T-helper 9 cell (primary cell): ENCODE results near the gene DNMBP.
"Not testable (repeated sequence)": the region's sequence is repeated elsewhere in the genome, so short reads cannot be mapped to it uniquely, and the experiment has no call there.

Source experiments
- DNase-seq: peaks from one replicate; pipeline ENCODE4 v3.0.0-alpha.2; 2020

DNMBP gene

DNA sequence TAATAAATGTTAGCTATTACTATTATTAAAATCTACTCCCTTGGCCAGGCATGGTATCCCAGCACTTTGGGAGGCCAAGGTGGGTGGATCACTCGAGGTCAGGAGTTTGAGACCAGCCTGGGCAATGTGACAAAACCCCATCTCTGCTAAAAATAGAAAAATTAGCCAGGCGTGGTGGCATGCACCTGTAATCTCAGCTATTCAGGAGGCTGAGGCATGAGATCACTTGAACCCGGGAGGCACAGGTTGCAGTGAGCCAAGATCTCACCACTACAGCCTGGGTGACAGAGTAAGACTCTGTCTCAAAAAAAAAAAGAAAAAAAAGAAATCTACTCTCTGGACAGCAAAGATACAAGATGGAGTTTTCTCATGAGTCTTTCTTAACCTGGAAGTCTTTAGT, 56.2 kb downstream of the DNMBP start:
- DNase-seq, result not testable (repeated sequence)

DNA sequence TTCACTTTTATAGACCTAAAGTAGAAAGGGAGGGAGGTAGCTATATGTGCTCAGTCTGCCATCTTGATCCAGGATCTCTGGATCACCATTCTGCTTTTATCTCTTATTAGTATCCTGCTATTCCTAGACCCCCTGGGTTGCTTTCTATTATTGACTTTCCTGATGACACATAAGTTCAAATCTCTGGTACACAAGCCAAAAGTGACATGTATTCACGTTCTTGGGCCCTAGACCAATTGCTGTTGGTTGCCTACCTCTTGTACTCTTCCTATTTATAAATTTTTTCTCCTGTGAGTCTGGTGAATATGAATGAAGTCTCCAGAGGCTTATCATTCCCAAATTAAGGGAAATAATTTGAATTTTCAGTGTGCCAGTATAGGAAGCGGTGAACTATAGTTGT, 56.9 kb downstream of the DNMBP start:
- DNase-seq, result no peak

DNA sequence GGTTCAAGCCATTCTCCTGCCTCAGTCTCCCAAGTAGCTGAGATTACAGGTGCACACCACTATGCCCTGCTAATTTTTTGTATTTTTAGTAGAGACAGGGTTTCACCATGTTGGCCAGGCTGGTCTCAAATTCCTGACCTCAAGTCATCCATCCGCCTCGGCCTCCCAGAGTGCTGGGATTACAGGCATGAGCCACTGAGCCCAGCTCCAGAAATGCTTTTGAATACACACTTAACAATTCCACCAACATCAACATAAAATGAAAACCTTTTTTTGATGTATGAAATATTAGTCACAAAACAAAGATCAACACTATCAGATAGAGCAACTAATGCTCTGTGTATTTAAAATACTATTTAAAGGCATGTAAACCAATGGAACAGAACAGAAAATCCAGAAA, 63.7 kb downstream of the DNMBP start:
- DNase-seq, result not testable (repeated sequence)

DNA sequence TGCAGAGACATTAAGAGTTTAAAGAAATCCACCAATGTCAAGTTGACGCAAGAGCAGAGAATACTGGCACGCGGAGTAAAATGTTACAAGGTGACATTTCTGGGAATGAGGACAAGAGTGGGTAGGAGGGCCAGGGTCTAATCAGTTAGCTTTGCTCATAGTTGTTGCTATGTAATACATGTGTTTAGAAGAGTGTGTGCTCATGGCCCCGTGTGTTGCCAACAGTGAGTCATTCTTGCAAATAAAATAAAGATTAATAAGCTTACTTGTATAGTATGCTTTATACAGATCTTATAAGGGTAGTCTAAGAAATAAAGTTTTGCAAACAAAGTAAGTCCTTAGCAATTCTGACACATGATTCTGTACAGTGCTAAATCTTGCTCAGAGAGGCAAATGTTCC, 64.5 kb downstream of the DNMBP start:
- no peak for DNase-seq

DNA sequence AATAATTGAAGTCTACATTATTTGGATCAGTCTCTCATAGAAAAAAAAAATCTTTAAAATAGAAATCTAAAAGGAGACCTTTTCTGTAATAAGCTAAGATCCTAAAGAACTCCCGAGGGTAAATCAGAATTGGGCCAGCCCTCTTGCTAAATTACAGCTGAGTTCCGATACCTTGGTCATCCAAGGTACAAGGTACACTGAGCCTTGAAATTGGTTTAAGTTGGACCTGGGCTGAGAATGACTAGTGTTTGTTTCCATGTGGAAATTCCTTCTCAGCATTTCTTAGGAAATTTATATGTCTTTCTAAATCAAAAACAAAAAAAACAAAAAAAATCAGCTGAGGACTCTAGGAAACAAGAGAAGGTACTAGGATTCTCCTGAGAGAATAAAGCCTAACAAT, 64.9 kb downstream of the DNMBP start:
- DNase-seq, result no peak

DNA sequence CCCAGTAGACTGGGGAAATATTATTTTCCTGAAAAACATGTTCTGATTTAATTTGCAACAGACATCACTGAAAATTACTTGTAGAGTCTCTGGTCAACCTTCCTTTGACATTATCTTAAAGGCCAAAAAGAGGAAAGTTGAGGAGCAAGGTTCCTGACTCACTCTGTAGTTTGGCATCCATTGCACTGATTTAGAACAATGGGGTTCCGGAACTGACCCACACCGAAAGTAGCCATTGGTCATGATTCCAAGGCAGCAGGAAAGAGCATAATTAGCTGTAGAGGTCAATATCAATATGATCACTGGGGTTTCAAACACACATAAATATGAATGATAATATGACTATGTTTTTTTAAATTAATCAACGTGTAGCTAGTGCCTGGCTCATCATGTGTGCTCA, 65.8 kb downstream of the DNMBP start:
- DNase-seq, result no peak

DNA sequence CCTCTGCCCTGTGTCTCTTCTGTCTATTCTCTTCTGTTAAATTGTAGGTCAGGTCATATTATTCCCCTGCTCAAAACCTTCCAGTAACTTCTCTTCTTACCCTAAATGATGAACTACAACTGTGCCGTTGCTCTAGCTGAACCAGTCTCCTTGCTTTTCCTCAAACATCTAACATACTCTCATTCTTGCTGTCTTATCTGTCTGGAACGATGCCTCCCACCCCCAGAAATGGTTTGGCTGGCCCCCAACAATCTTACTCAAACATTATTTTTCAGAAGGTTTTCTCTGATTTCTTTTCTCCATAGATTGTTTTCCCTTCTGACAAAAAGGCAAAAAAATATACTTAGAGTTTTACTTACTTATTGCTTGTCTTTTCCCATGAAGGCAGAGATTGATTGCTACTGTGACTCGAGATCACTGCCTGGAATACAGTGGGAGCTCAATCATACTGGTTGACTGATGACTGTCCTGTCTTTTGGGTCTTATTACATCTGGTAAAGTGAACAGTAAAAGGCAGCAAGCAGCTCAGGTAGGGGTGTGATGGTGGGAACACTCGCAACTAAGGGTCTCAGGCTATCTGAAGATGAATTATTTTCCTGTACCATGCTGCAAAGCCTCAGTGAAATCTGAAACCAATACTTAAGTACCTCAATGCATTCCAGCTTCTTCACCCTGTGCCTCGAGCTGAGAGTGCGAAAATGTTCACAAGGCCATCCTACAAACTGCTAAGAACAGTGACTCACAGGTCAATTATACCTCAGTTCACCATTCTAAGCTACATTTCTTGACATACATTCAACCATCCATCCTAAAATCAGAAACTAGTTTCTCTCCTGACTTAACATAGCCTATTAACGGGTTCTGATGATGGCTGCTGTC, 67.6 kb downstream of the DNMBP start:
- no peak for DNase-seq

DNA sequence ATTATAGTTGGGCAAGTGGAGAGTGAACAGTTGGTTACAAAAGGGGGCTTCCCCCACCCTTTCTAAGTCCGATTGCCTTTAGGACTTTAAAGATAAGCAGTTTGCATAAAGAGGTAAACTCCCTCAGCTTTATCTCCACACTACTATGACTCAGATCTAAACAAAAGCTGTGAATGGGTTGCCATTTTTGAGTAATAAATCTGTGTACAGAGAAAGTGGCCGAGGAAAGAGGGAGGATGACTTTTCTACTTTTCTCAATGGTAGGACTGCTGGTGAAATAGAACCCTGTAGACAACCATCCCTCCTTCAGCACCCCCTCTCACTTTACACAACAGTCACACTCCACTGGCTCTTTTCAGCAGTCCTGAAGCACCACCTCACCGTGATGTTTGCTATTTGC, 71.2 kb downstream of the DNMBP start:
- DNase-seq, result no peak

DNA sequence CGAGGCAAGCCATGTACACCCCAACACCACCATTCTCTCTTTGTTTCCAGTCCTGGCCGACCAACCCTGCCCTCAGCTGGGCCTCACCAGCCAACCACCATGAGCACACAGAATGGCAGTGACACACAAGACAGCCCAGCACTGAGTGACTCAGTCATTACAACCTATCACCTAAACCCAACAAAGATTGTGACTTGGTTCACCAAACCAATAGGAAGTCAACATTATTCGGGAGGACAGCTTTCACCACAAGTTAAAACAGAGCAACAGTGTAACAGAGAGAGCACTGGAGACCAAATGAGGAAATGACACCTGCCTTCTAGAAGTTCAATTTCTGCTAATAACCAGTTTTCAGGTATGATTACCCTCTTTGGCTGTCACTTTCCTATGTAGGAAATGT, 72.1 kb downstream of the DNMBP start:
- no peak for DNase-seq

DNA sequence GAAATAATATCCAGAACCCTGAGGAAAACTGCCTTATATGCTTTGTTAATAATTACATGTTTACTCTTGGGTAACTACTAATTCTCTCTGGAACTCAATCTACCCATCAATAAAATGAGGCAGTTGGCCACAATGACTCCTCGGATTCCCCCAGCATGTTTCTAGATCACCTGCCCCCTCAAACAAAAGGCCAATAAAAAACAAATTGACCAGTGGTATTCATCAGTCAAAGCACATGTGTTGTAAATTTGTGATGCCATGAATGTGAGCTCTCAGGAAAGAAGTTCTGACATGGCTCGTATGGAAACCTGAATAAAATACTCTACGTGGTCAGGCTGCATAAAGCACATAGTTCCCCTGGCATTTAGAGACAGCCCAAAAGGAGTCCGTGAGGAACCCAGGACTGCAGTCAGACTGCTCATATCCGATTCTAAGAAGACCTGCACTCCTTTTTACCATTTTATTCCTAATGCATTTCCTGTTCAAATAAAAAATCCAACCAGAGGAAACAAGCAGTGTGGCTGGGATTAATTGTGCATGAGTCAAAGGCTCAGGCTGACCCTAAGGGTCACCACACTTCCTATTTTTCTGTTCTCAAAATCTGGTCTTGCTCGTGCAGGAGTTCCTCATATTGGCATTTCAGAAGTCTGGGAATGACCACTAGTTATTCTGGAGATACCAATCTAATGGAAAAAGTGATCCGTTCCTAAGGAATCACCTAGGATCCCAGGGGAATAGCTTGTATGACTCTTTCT, 77.4 kb downstream of the DNMBP start:
- DNase-seq, result not testable (repeated sequence)

DNA sequence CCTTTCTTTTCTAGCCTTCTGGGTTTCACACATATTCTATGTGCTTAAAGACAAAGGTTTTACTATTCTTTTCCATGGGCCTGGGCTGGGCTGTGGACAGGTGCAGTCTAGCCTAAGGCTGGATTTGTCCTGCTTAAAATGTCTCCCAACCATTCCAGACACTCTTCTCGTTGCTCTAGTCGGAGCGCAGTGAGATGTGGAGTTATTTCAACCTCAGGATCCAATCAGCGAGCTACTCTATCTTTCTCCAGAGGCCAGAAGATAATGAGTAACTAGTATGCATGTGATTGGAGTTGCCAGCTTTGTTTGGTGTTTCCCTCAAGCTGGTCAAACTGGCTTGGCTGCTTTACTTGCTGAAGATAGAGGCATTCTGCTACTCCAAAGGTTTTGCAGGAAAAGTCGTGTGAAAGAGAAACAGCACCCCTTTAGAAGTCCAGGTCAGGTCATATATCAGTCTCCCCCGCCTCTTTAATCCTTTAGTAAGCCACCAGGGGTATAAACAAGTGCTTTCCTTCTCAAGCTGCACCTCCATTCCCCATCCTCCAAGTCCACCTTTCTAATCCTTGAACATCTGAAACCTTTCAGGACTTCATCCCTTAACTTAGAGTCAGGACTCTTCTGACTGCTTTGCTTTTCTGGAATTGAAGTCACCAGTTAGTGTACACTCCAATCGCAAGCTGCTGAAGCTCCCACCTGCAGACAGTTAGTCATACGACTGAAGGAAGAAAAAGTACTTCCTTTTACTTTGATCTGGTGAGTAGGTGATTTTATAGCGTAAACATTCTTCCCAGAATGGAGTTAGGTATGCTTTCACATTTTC, 78.8 kb downstream of the DNMBP start:
- DNase-seq, result no peak

DNA sequence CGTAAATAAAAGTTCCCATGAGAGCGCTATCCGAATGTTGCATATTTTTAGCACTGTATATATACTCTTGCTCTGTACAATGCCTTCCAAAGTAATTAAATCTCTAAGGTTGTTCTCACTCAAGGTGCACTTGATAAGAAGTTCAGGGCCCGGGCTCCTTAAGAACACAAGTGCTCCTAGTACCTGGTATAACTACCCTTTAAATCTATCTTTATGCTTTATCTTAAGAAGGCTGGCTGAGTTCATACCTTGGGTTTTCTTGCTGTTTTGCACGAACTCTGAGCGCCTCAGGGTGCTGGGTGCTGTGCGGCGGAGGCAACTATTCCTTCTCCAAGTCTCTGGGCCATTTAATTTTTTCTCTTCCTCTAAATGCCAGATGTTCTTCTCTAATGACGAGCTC, 80.4 kb downstream of the DNMBP start:
- no peak for DNase-seq

DNA sequence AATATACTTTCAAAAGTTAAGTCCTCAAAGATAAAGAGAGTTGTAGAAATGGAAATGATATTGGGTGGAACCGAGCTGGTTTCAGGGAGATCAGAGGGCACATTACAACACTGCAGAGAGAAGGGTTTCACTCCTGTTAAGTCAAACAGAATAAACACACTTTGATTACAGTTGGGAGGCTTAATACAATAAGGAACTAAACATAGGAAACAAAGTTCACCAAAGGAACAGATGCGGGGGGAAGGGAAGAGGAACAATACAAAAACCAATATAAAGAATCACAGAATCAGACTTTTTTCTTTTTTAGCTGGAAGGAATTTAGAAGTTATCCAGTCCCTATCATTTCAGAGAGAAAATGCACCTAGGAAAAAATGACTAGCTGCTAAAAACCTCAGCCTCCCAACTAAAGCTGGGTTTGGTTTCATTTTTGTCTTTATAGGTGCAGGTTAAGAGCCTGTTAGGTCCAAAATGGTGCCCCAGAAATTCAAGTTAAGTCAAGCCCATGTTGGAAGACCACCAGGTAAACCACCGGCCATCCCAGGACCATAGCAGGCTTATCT, 81.9 kb downstream of the DNMBP start:
- DNase-seq, result no peak

DNA sequence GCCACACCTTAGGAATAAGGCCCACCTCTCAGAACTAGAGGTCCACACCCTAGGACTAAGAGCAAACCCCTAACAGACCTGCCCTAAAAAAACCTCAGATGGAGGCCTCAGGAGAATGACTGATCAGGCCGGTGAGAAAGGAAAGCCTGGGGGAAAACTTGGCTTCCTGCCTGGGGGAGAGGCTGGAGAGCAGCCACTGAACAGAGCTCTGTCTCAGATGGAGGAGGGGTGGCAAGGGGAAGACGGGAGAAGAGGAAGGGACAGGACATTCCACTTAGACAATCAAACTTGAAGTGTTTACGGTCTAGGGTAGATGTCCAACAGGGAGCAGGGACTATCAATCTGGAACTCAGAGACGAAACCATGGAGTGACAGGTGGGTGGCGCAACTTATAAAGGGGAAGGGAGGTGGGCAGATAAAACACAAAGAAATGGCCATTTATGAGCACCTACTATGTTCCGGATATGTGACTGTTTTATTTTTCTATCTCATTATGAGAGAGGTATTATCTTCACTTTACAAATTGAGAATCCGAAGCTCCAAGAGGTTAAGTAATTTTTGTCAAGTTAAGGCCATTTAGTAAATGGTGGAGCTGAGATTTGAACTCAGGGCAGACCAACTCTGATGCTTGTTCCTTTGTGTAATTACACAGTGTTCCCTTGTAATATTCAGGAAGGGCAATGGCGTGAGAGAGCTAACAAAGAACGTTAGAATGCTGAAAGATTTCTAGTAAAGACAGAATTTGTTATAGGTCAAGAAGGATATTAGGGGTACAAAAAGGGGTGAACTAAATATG, 82.6 kb downstream of the DNMBP start:
- DNase-seq, result no peak

DNA sequence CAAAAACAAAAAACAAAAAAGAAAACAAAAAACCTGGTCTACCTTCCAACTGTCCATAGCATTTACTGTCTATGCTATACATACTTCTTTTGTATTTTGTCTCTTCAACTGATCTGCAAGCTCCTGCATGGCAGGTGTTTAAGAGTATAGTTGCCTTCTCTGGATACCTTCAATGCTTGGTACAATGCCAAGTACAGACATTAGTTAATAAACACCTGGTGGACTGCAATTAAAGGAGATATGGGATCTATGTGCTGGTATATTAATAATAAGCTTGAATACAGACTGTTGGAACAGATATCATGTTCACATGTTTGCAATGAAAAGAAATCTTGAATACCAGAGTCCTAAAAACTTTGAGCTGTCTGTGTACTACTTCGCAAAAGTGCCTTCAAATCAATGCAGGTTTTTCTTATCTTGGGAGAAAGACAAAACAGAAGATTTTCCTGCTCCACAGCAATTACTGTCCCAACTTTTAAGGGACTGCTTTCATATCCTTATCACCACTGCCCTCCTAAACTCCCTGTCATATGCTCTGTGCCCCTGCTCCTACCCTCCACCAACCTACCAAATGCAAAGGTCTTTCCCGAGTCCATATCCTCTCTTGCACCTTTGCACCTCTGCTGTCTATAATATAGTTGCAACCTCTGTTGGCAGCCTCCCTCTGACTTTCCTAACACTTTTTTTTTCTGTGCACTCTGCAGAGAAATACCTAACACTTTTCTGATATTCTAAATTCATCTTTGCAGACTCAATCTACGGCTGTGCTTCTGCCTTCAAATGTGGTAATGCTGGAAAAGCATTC, 85.1 kb downstream of the DNMBP start:
- DNase-seq, result no peak

DNA sequence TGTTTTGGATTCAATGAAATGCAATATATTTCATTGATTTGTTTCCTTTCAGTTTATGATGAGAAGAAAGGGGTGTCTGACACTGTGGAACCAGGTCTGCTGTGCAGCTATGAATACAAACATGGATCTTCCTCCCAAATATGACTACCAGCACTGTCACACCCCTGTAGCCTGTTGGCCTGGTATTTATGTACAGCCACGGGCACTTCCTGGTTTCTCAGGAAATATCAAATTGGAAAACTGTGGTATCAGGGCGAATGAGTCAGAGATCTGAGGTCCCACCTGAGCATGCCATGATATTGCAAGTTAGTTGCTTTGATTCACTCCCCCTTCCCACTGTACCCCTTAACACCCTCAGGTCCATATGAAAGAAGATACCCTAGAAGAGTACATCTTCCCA, 87.8 kb downstream of the DNMBP start:
- DNase-seq, result no peak

DNA sequence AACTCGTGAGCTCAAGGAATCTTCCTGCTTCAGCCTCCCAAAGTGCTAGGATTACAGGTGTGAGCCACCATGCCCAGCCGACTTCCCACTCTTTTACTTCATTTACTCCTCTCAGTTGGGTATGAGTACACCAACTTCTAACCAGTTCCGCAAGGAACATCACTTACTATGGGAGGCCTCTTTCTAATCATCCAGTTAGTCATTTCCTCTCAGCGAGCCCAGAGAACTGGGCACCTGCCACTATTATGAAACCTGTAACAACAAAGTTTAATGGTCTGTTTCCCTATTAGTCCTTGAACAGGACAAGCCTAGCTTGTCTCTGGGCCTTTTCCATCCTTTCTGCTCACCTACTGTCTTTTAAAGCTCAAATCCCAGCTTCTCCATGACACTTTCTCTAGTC, 88.8 kb downstream of the DNMBP start:
- DNase-seq, result no peak

DNA sequence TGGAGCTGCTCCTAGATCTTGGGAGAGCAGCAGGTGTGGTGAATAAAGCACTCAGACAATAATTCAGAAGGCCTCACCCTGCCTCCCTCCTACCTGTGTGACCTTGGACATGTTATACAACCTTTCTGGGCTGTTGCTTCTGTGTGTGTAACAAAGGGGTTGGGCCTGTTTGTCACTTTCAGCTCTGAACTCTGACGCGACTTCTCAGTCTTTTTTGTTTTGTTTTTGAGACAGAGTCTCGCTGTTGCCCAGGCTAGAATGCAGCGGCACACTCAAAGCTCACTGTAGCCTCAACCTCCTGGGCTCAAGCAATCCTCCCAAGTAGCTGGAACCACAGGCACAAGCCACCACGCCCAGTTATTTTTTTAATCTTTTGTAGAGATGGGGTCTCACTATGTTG, 89.3 kb downstream of the DNMBP start:
- no peak for DNase-seq

DNA sequence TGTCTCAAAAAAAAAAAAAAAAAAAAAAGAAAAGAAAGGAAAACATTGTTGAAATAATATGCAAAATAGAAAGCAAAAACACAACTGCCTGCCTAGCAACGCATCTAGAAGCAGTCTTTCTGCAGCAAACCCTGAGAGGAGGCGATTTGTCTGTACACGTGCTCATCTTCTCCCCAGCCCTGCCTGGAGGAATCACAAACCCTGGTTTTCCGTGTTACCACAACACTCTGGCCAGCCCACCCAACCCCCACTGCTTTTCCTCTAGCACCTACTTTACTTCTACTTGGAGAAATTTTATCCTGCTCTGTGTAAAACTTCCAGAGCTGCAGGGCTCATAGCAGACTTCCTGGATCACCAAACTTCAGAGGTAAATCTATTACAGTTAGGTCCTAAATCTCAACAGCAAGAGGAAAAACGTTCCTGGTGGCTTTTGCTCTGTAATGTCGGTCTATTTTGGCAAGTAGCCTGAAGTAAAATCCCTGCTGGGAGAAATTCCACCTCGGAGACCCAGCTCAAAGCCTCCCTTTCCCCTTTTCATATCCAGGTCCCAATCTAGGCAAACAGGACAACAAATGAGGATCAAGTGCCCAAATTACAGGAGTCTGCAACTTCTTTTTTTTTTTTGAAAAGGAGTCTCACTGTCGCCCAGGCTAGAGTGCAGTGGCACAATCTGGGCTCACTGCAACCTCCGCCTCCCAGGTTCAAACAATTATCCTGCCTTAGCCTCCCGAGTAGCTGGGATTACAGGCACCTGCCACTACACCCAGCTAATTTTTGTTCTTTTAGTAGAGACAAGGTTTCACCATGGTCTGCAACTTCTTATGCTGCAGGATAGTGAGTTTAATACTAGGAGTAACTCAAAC, 91.6 kb downstream of the DNMBP start:
- no peak for DNase-seq

DNA sequence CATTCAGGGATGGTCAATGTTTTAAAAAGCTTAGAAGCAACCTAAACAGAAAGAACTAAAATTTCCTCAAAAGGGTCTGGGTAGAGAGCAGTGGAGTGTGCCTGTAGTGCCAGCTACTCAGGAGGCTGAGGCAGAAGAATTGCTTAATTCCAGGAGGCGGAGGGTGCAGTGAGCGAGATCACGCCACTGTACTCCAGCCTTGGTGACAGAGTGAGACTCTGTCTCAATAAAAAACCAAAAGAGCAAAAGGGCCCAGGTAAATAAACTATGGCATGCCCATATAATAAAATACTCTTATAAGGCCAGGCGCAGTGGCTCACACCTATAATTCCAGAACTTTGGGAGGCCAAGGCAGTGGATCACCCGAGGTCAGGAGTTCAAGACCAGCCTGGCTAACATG, 93.0 kb downstream of the DNMBP start:
- no peak for DNase-seq
